Tracheal epithelial cell (primary cell): ENCODE measurements around the gene PGD. TPM values are rescaled to one million over a fixed set of nuclear protein-coding genes. Genes with fewer than 3 reads are reported as not detected.

Experiments used
- total RNA-seq: library from RNA; depleted of rRNA; stranded (reverse); fragments of >200 nt; gene quantifications from 2 replicates; pipeline ENCODE4 v1.2.1, GENCODE V29; 2014

The PGD gene
- 59.8 and 75.7 TPM in 2 replicates for total RNA-seq

GRCh38 chr1:10398734-10399443 lies at the start of gene PGD:
PGD (plus strand) TSS chr1:10399064; CDS start chr1:10399118, 54 bp downstream.

GRCh38 chr1:10430216-10431069 lies 31.6 kb downstream of the PGD start, which contains the start of gene CENPS:
CENPS (plus strand) TSS chr1:10430433; CDS start chr1:10430518, 85 bp downstream.

GRCh38 chr1:10449751-10450150 lies 50.9 kb downstream of the PGD start, which contains the start of gene CORT:
CORT (plus strand) TSS chr1:10450031; CDS start chr1:10450224, 193 bp downstream.

Other genes starting within 250 kb of the PGD start
- gene KIF1B, start 188.5 kb upstream of the PGD start, total RNA-seq = 22.8 and 24.3 TPM in 2 replicates
- gene CENPS, start 31.4 kb downstream of the PGD start, total RNA-seq = 5.3 and 6.8 TPM in 2 replicates
- not detected in 2 replicates for gene CORT, start 51.0 kb downstream of the PGD start, total RNA-seq
- gene DFFA, start 73.5 kb downstream of the PGD start, total RNA-seq = 48.4 and 72.3 TPM in 2 replicates
- 7.0 and 16.6 TPM in 2 replicates for gene PEX14, start 75.9 kb downstream of the PGD start, total RNA-seq